Spleen (tissue), 7 donors: ENCODE results near the gene FAN1.

Experiments used
- CTCF ChIP-seq, 11 experiments: fragments of 200-600 bp in 7 of 11; fragments of 450-650 bp in 4 of 11; sonication (generic) in 4 of 11; IDR thresholded peaks in 8 of 11; conservative IDR thresholded peaks in 3 of 11; 1 replicate in 7 of 11; 2 replicates in 4 of 11; pipeline versions ENCODE4 v1.4.0 to v1.8.0; 2016 to 2021; ENCODE audit warnings: antibody characterized with exemption in 11 of 11, inconsistent platforms in 4 of 11, mild to moderate bottlenecking in 1 of 11
- POLR2A ChIP-seq, 3 donors: fragments of 450-650 bp; IDR thresholded peaks; one replicate each; pipeline ENCODE4 v1.5.1; 2017; ENCODE audit warnings: antibody characterized with exemption in 3 of 3, mild to moderate bottlenecking in 1 of 3
- donor health status: DM: no; HTN: no; CAD: no; lungs with moderate emphysema.
- donor health status: DM: no; HTN: no; CAD: no.
- donor health status: DM: no; HTN: no; CAD: no.

GRCh38 chr15:30941520-30941919 lies 37.8 kb downstream of the FAN1 start:
- TF ChIP-seq POLR2A (IDR thresholded peaks at IDR 0.05) (no peak), CTCF (IDR thresholded peaks at IDR 0.05 in 8 of 11, conservative IDR thresholded peaks at IDR 0.05 in 3 of 11) (no peak)
